GM23338 (cell line): Measurements from ENCODE around the gene TTC6. TPM values are rescaled to one million over a fixed set of nuclear protein-coding genes. Genes with fewer than 3 reads are reported as not detected.

Experiments used
- ATAC-seq: fragments of 200-7000 bp; cut with Tn5 transposase; 3 replicates; pipeline ENCODE4 v1.9.1; 2020
- DNase-seq: peaks from one replicate; pipeline ENCODE4 v3.0.0-alpha.2; 2015; ENCODE audit warnings: low spot score
- H2AFZ ChIP-seq: fragments of 200-600 bp; sonication (generic); 2 replicates; pipeline ENCODE4 v1.8.0; 2016; ENCODE audit warnings: antibody characterized with exemption, mild to moderate bottlenecking, moderate library complexity
- H3F3A ChIP-seq: fragments of 200-600 bp; sonication (generic); replicated peaks from 2 replicates; pipeline ENCODE4 v1.8.0; 2017; ENCODE audit warnings: antibody characterized with exemption, mixed run types, low read depth
- H3K27ac ChIP-seq: fragments of 200-600 bp; sonication (generic); 2 replicates; pipeline ENCODE4 v1.6.1; 2016; ENCODE audit warnings: low read depth
- H3K27me3 ChIP-seq: fragments of 200-600 bp; sonication (generic); 2 replicates; pipeline ENCODE4 v1.8.0; 2016; ENCODE audit warnings: mild to moderate bottlenecking, mixed run types, moderate library complexity; ENCODE audit not compliant: insufficient read depth
- H3K36me3 ChIP-seq: fragments of 200-600 bp; sonication (generic); 2 replicates; pipeline ENCODE4 v1.8.0; 2016; ENCODE audit warnings: mild to moderate bottlenecking; ENCODE audit not compliant: insufficient read depth
- H3K4me1 ChIP-seq: fragments of 200-600 bp; sonication (generic); 2 replicates; pipeline ENCODE4 v1.8.0; 2016; ENCODE audit warnings: mild to moderate bottlenecking, moderate library complexity; ENCODE audit not compliant: insufficient read depth
- H3K4me2 ChIP-seq: fragments of 200-600 bp; sonication (generic); 2 replicates; pipeline ENCODE4 v1.7.1; 2017; ENCODE audit warnings: mixed run types
- H3K4me3 ChIP-seq: fragments of 200-600 bp; sonication (generic); 2 replicates; pipeline ENCODE4 v1.6.1; 2016; ENCODE audit warnings: mixed run types
- H3K79me2 ChIP-seq: fragments of 200-600 bp; sonication (generic); replicated peaks from 2 replicates; pipeline ENCODE4 v1.8.0; 2017; ENCODE audit warnings: mild to moderate bottlenecking; ENCODE audit not compliant: insufficient read depth
- H3K9me2 ChIP-seq: fragments of 200-600 bp; sonication (generic); 2 replicates; pipeline ENCODE4 v1.8.0; 2017; ENCODE audit not compliant: insufficient read depth
- H4K20me1 ChIP-seq: fragments of 200-600 bp; sonication (generic); replicated peaks from 2 replicates; pipeline ENCODE4 v1.8.0; 2017; ENCODE audit warnings: mild to moderate bottlenecking; ENCODE audit not compliant: insufficient read depth
- H3K27ac Mint-ChIP-seq: 2 replicates; pipeline ENCODE4 v1.8.0; 2020; ENCODE audit warnings: inconsistent platforms, mild to moderate bottlenecking, moderate library complexity, mixed read lengths
- H3K27me3 Mint-ChIP-seq: 3 replicates; pipeline ENCODE4 v1.8.0; 2022; ENCODE audit warnings: low read depth, mild to moderate bottlenecking, moderate library complexity, mixed read lengths, inconsistent platforms; ENCODE audit not compliant: insufficient read depth, poor library complexity
- H3K36me3 Mint-ChIP-seq: 3 replicates; pipeline ENCODE4 v1.8.0; 2021; ENCODE audit warnings: low read depth, mild to moderate bottlenecking, inconsistent platforms, moderate library complexity, mixed read lengths
- H3K4me1 Mint-ChIP-seq: 3 replicates; pipeline ENCODE4 v1.8.0; 2020; ENCODE audit warnings: mild to moderate bottlenecking, inconsistent platforms, mixed read lengths
- H3K4me3 Mint-ChIP-seq: 3 replicates; pipeline ENCODE4 v1.8.0; 2021; ENCODE audit warnings: moderate library complexity, mild to moderate bottlenecking, inconsistent platforms, mixed read lengths
- H3K9me3 Mint-ChIP-seq: 3 replicates; pipeline ENCODE4 v1.8.0; 2020; ENCODE audit warnings: moderate library complexity, mild to moderate bottlenecking, inconsistent platforms, mixed read lengths
- CREB1 ChIP-seq: fragments of 250-450 bp; sonication (Bioruptor Pico); IDR thresholded peaks from 2 replicates; pipeline ENCODE4 v1.5.0; 2020; ENCODE audit warnings: low read depth, mild to moderate bottlenecking, moderate library complexity
- ETS1 ChIP-seq: IDR thresholded peaks from 2 replicates; pipeline ENCODE4 v1.6.1; 2016; ENCODE audit warnings: antibody characterized with exemption
- NANOG ChIP-seq: IDR thresholded peaks from 2 replicates; pipeline ENCODE4 v1.6.1; 2016; ENCODE audit warnings: antibody characterized with exemption, borderline replicate concordance
- POLR2AphosphoS5 ChIP-seq: IDR thresholded peaks from 2 replicates; pipeline ENCODE4 v1.6.1; 2016; ENCODE audit warnings: antibody characterized with exemption, low read depth
- REST ChIP-seq: IDR thresholded peaks from one replicate; pipeline ENCODE4 v1.6.1; 2018; ENCODE audit warnings: antibody characterized with exemption; ENCODE audit not compliant: unreplicated experiment
- STAT1 ChIP-seq: IDR thresholded peaks from one replicate; pipeline ENCODE4 v1.6.1; 2016; ENCODE audit warnings: antibody characterized with exemption; ENCODE audit not compliant: unreplicated experiment
- ZNF114 ChIP-seq: fragments of 250-450 bp; sonication (Bioruptor Pico); IDR thresholded peaks from 2 replicates; pipeline ENCODE4 v1.5.0; 2020; ENCODE audit warnings: mild to moderate bottlenecking, moderate library complexity
- ZNF331 ChIP-seq: fragments of 250-450 bp; sonication (Bioruptor Pico); IDR thresholded peaks from 2 replicates; pipeline ENCODE4 v1.5.0; 2020; ENCODE audit warnings: low read depth, mild to moderate bottlenecking, moderate library complexity
- ZNF462 ChIP-seq: fragments of 250-450 bp; sonication (Bioruptor Pico); IDR thresholded peaks from 2 replicates; pipeline ENCODE4 v1.5.0; 2020; ENCODE audit warnings: mild to moderate bottlenecking, moderate library complexity
- polyA plus RNA-seq: library from polyadenylated mRNA; unstranded; fragments of >200 nt; fragmentation: Nextera tagmentation; extraction: Ambion mirVana; gene quantifications from 2 replicates; pipeline ENCODE4 v1.2.1, GENCODE V29; 2016
- total RNA-seq: library from RNA; depleted of rRNA; stranded (reverse); fragments of >200 nt; shearing (Covaris generic); gene quantifications from 2 replicates; pipeline ENCODE4 v1.2.3, GENCODE V29; 2014

Gene TTC6
- total and polyA plus RNA-seq, 2 experiments from 2014 or later = 0.31 TPM; not detected in 1

GRCh38 chr14:37566811-37567371 is 28.5 kb upstream of the TTC6 start (continued):
- TF ChIP-seq REST = no peak
- no peak for TF ChIP-seq NANOG

GRCh38 chr14:37569729-37570128 is 25.7 kb upstream of the TTC6 start:
- no peaks in the 10 kb centered on the region for H4K20me1 ChIP-seq
- H3K27ac ChIP-seq = no peak overlapping the region
- peaks cover 18% of the 10 kb centered on the region for H3K4me1 Mint-ChIP-seq
- H2AFZ ChIP-seq = no peak overlapping the region
- DNase-seq = no peak
- TF ChIP-seq ETS1 (no peak), NANOG (no peak), STAT1 (no peak), ZNF114 (CRISPR knock-in tag) (no peak), POLR2AphosphoS5 (no peak)
- no peaks in the 10 kb centered on the region for H3K36me3 Mint-ChIP-seq
- no peak overlapping the region for H3K4me2 ChIP-seq
- no peaks in the 10 kb centered on the region for H3K36me3 ChIP-seq
- H3K4me3 Mint-ChIP-seq = no peak overlapping the region
- no peak for ATAC-seq
- H3K9me3 Mint-ChIP-seq = no peaks in the 10 kb centered on the region
- H3K27ac Mint-ChIP-seq = no peak overlapping the region
- H3K27me3 ChIP-seq = peaks cover 2% of the 10 kb centered on the region; the same call in 1 of the 2 replicates
- no peaks in the 10 kb centered on the region for H3K79me2 ChIP-seq
- no peaks in the 10 kb centered on the region for H3K9me2 ChIP-seq
- no peaks in the 10 kb centered on the region for H3K4me1 ChIP-seq
- no peaks in the 10 kb centered on the region for H3F3A ChIP-seq
- H3K4me3 ChIP-seq = no peak overlapping the region
- H3K27me3 Mint-ChIP-seq = peaks cover 4% of the 10 kb centered on the region

- H3K27ac Mint-ChIP-seq = no peak overlapping the region
- H2AFZ ChIP-seq = no peak overlapping the region
- TF ChIP-seq ZNF331 = no peak
- no peak for TF ChIP-seq ZNF462 (CRISPR knock-in tag)
- TF ChIP-seq CREB1 (CRISPR knock-in tag) = no peak
Observed at GRCh38 chr14:37571391-37571790, 24.0 kb upstream of the TTC6 start.

More at GRCh38 chr14:37571391-37571790, 24.0 kb upstream of the TTC6 start:
- no peak overlapping the region for H3K4me2 ChIP-seq
- H3K4me3 ChIP-seq = no peak overlapping the region
- no peaks in the 10 kb centered on the region for H3K9me2 ChIP-seq
- H3K79me2 ChIP-seq = no peaks in the 10 kb centered on the region
- H3K27ac ChIP-seq = no peak overlapping the region
- H3K4me3 Mint-ChIP-seq = no peak overlapping the region
- H3K27me3 ChIP-seq = peaks cover 16% of the 10 kb centered on the region; the same call in 1 of the 2 replicates
- H3K27me3 Mint-ChIP-seq = peaks cover 6% of the 10 kb centered on the region
- no peaks in the 10 kb centered on the region for H3K9me3 Mint-ChIP-seq
- no peaks in the 10 kb centered on the region for H3K36me3 Mint-ChIP-seq
- H4K20me1 ChIP-seq = no peaks in the 10 kb centered on the region; the same call in 1 of the 2 replicates
- H3K4me1 ChIP-seq = no peaks in the 10 kb centered on the region
- no peak for ATAC-seq
- no peak for DNase-seq
- H3K36me3 ChIP-seq = no peaks in the 10 kb centered on the region
- peaks cover 16% of the 10 kb centered on the region for H3K4me1 Mint-ChIP-seq
- H3F3A ChIP-seq = no peaks in the 10 kb centered on the region
